GM19025 (cell line): Measurements from ENCODE around the gene FAM227B.
"Not testable (repeated sequence)": the region's sequence is repeated elsewhere in the genome, so short reads cannot be mapped to it uniquely, and the experiment has no call there.

Source experiments
- ATAC-seq: cut with Tn5 transposase; IDR thresholded peaks from one replicate; pipeline ENCODE4 v1.9.1; 2021; ENCODE audit warnings: mild to moderate bottlenecking, low read depth, moderate library complexity; ENCODE audit not compliant: unreplicated experiment

FAM227B gene

DNA sequence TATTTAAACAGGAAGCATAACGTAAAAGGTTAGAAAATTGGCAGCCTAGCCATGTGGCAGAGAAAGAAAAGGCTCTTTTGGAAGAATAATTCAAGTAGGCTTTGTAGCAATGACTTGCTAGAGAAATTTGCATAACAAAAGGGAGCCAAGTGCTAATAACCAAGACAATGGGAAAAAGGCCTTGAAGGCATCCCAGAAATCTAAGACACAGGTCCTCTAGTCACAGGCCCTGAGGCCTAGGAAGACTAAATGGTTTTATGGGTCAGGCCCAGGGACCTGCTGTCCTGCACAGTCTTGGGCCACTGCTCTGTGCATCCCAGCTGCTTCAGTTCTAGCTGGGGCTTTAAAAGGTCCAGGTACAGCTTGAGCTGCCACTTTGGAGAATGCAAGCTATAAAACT, 119.0 kb downstream of the FAM227B start:
- no peak for ATAC-seq

DNA sequence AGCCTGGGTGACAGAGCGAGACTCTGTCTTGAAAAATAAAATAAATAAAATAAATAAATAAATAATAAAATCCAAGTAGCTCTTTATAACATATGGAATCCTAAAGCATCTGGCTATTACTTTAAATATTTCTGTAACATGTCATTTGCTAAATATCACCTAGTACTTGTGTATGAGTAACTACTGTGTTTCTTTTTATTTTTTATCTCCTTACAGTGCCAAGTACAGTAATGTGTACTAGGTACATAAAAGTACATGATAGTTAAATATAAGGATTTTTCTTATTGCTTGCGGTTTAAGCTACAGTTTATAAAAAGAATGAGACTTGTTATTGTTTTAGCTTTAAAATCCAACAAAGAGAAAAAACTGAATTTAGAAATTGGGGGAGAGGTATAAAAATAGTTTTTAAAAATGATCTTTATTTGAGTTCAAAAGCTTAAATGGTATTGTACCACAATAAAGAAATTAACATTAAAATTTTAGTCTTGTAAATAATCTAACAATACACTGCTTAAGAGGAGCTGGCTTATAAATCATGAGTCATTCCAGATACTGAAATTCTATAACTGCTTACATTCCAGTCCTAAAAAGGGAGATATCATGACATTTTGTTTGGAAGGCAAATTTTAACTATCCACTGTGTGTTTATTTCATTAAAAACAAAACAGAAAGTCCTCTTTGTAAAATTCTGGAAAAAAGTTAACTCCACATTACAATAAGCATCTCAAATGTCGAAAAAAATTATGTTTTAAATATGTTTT, 124.4 kb downstream of the FAM227B start:
- no peak for ATAC-seq

DNA sequence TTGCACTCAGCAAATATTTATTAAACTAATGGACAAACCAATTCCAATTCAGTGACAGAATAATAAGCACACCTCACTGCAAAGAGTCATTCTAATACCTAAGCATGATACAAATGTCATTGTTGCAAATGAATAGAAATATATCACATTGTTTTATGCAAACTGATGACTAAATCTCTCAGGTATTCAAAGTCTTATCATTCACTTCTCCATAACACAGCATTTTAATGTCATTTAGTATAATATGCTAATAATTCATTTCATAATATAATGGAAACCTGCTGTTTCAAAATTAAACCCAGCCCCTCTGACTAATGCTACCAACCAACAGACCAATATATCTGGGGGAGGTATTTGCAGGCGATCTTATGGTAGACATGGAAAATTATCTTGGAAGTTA, 125.8 kb downstream of the FAM227B start:
- no peak for ATAC-seq

DNA sequence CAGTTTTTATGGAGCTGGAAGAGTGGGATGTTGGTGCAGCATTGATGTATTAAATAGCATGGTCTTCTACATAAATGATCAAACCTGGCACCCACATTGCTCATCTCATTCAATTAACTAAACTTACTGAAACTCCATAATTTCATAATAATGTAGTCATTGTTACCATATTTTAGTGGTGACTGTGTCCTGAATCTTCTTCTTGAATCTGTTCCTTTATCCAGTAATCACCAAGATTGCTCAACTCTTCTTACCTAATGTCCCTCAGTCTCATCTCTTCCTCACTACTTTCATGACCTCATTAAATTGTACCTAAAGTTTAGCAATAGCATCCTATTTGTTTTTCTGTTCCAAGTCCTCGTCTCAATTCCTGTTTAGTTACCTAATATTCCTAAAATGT, 127.8 kb downstream of the FAM227B start:
- ATAC-seq = no peak

DNA sequence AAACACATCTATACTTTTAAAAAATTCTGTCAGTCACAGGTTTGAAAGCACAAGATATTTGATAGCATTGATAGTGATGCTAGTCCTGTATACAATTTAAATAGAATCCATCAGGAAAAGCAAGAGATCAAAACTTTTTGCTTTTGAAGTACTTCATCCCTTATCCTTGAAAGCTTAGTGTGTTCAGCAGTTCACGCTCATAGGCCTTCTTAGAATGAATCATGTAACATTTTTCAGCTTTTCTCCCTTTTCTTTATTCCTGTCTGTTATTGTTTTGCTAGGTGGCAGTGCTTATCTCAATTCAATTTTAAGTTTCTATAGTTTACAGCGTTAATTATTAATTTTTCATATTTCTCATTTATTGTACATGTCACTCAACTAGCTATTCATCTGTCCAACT, 128.5 kb downstream of the FAM227B start:
- ATAC-seq = no peak

DNA sequence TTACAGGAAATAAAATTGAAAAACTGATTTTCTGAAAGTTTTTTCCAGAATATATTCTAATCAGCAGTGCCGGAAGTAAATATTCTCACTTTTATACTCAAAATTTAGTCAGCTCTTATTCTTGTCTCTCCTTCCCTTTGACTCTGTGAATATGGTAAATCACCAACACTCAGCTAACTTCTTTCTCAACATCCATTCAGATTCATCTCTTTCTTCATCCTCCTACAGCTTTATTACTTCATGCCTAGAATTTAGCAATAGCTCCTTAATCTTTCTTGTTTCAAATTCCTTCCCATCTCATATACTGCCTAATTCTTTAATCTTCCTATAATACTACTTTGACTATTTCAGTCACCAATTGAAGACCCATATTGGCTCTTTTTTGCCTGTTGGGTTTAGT, 129.7 kb downstream of the FAM227B start:
- ATAC-seq = no peak

DNA sequence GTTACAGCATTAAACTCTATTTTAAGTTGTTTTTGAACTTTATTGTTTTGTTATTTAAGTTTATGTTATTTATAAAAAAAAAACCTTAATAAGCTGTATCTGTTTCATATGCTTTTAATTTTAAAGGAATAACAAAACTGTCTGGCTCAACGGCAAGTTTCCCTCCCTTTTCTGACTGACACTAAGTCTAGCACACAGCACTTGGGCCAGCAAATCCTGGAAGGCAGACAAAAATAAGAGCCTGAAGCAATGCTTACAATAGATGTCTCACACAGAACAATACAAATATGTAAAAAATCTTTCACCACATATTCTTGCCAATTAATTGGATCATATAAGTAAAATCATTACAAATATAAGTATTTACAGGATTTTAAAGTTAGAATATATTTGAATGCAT, 135.2 kb downstream of the FAM227B start:
- ATAC-seq = not testable (repeated sequence)

DNA sequence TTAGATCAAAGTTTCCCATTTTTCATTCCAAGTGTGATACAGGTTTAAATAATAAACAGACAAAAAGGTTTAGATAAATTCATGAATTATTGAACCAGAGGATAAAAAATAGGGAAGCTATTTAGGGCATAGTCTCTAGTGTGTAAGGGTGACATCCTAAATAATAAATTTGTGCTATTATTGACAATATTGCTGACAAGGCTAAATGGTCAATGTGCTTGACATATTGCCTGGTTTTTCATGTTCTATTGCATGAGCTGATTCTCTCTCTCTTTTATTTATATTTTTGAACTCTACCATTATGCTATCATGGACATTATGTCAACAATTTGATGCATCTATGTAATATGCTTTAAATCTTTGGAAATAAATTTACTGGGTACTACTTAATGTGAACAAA, 141.6 kb downstream of the FAM227B start:
- ATAC-seq = not testable (repeated sequence)

DNA sequence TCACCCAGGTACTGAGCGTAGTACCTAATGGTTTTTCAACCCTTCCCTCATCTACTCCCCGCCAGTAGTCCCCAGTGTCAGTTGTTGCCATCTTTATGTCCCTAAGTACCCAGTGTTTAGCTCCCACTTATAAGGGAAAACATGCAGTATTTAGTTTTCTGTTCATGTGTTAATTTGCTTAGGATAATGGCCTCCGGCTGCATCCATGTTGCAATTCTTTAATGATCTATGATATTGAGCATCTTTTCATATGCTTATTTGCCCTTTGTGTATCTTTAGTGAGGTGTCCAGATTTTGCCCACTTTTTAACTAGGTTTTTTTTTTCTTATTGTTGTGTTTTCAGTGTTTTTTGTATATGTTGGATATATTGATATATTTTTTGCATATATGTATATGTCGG, 142.6 kb downstream of the FAM227B start:
- ATAC-seq = not testable (repeated sequence)

DNA sequence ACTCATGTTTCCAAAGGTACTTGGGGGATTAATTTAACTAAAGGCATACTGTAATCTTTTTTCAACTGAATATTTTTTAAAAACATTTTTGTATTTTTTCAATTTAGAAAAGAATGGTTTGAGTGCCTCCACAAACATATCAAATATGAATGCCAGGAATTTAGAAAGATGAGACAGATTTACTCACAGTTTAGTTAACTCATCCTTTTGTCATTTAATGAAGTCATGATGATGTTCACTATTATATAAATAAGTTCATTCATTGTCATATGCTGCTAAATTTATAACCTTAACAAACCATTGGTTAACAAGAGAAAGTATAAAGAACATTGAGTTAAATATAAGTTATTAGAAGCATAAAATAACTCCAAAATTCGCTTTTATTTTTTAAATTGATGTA, 147.6 kb downstream of the FAM227B start:
- ATAC-seq = no peak

DNA sequence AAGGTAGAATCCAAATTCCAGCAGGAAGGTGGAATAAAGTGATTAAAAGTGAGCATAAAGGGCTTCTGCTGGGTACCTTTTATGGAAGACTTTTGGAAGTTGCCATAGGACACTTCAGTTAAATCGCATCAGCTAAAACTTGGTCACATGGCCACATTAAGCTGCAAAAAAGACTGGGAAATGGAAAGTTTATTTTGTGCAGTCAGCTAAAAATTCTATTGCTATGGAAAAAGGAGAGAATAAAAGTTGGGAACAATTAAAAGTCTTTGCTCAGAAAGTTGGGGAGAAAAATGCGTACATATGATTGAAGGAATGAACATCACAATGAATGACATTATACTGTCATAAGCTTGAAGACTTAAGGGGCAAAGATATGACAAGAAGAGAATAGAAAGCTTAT, 148.3 kb downstream of the FAM227B start:
- no peak for ATAC-seq

DNA sequence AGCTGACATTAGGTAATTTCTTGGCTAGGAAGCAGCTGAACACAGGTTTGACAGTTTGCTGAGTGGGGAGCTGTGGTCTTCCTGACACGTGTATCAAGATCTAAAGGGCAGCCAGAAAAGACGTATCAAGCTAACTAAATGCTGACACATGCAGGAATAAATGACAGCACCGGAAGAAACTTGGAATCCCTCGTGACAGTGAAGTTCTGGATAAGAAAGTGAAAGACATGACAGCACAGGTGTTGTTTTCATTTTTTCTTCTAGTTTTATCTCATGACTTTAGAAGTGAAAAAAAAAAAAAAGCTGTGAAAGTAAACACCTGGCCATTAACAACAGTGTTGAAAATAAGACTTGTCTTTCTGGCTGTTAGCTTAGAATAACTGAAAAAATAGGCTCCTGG, 148.9 kb downstream of the FAM227B start:
- ATAC-seq = peak; percentile 84

DNA sequence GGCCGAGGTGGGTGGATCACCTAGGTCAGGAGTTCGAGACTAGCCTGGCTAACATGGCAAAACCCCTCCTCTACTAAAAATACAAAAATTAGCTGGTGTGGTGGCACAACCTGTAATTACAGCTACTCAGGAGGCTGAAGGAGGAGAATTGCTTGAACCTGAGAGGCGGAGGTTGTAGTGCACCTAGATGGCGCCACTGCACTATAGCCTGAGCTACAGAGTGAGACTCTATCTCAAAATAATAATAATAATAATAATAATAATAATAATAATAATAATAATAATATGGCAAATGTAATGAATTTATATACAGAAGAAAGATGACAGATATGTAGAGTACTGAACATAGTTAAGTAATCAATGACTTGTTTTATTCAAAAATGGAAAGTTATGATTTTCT, 149.4 kb downstream of the FAM227B start:
- ATAC-seq = not testable (repeated sequence)

DNA sequence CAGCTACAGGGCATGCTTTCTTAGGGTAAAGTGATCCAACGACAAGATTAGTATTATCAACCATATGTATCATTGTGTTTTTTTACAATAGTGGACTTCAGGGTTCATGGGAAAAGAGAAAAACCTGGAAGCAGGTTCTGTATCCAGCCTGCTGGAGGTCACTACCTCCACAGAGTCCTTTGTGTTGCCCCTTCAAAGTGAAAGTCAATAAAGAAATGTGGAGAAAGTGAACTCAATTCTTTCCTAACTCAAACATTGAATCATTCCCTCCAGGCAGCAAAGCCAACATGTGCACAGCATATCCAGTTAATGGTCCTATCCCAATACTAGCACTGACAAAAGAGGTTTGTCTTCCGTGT, 152.2 kb downstream of the FAM227B start:
- ATAC-seq = no peak

DNA sequence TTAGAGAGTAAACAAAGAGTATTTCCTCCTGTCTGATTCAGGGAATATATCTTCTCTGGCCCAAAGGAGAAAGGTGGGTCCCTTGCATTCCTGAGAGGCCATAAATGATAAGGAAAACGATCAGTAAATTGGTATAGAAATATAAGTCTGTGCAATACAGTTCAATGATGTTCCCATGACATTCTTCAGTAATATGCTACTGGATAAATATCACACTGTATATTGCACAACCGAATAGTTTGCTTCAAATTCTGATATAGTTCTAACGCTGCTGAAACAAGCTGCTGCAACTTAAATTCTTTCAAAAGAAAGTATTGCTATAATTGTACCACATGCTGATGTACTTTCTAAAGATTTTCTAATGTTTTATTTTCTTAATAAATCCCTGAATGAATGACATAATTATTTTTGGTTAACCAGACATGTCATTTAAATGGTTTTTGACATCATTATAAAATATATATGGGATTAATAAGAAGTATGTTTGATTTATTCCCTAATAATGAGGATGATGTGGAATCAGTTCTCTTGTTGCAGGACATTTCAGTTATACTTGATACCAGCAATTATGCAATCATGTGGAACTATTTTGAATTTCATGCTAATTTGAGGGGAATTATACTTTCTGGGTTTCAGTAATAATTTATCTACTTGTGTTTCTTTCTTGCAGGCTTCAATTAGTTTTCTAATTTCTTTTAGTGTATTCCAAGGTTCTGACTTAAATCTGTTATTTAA, 152.7 kb downstream of the FAM227B start:
- no peak for ATAC-seq

DNA sequence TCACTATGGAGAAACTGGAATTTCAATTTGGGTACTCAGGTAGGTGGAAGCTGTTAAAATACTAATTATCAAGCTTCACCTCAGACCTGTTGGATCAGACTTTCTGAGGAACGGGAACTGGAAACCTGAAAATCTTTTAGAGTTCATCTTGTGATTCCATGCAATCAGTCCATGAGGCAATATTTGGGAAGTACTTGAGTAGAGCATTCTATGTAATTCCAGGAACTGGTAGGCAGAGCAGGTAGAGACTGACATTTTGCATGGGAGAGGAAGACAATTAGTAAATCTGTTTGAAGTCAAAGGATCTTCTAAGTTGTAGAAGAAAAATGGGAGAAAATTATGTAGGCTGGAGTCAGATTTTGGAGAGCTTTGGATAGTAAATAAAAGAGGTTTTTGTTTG, 154.5 kb downstream of the FAM227B start:
- ATAC-seq = no peak

DNA sequence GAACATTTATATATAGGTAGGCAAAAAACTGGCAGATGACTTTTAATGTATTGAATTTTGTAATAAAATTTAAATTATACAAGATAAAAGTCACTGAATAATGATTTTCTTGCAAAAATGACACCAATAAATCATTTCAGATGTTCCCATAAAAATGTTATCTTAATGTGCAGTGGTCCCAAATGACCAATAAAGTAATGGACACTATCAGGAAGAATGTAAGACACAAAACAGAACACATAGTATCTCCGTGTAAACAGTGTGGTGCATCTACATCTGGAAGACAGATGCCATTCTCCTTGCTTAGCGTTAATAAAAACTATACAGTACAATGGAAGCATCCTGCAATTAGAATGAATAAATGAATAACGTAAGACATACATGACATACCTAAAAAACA, 156.1 kb downstream of the FAM227B start:
- no peak for ATAC-seq

DNA sequence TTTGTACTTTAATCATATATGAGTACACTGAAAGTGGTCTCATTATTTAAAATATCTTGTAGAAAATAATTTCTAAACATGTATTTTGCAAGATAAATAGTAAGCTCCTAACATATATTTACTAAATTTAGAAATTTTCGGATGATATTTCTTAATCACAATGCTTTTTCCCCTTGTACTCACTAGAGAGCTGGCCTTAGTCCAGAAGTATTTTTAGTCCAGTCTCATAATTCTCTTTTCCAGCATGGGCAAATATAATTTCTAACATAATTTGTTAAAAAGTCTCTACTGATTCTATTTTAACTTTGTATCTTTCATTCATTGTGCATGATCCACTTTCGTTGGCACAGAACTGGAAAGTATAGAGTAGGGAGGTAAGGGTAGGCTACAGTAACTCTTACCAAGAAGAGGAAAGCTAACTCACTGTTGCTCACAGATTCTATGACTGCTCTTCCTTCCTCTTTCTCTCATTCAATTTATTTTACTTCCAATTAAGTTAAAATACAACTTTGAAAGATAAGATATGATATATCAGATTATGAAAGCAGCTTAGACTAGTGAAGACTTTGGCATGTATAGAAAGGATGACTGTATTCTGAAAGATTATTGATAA, 158.3 kb downstream of the FAM227B start:
- ATAC-seq = no peak

DNA sequence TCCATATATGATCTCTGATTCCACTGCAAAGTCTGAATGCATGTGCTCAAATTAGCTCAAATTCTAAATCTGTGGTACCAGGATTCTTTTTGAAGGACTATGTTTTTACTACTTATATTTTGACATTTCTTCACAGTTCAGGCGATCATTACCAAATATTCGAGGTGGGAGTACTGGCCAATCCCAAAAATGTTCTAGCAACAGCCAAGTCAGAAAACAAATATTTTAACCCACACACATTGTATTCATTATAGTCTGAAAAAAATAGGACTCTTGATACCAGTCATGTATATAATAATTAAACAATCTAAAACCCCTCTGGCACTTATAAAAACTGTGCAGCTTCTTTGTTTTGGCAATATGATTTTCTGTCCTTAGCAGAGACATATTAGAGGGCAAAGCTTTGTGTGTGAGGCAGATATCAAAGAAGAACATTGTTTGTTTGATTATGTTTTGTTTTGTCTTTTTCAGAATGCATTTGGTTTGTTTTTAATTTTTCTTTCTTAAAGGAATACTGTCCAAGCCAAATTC, 160.1 kb downstream of the FAM227B start:
- no peak for ATAC-seq

DNA sequence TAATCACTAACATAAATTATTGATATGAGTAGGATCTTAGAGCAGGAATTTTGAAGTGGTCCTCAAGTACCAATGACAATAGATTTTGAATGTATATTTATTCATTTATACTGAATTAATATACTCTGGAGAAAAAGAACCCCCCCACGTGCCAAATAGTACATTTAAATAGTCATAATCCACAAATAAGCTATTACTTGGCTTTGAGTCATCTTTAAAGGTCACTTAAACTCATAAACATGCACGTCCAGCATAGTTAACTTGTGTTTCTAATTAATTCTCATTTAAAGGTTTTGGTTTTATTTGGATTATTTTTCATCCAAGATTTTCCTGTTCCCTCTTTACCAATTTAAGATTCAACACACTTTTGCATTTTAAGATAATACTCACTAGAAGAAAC, 162.5 kb downstream of the FAM227B start:
- ATAC-seq = no peak

DNA sequence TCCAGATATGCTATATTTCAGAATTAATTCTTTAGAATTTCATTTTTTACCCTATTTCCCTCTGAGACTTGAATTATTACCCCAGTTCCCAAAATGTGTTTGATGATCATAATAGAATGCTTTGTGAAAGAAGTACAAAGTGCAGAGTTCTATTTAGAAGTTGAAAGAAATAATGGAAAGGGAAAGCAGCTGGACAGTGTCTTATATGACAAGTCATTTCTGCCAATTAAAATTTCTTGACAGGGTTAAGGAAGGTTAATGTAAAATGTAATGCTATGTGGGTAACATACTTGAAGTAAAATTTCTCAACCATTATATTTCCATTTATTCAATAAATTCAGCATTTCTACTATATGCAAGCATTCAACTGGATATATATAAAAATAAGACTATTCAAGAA, 164.5 kb downstream of the FAM227B start:
- no peak for ATAC-seq

DNA sequence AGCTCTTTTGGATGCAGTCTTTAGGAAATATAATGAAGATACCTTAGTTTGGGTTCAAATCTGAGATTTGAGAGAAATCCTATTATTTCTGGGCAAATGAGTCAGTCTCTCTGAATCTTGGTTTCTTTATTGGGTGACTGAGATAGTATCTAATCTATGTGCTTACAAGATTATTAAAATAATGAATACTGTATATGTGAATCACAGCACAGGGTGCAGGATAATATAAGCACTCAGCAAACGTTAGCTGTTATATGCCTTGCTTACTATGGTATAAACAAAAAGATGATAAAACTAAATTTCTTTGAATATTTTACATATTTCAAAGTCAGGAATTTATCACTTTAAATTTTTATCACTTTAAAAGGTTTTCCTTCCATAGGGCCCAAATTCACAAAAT, 168.0 kb downstream of the FAM227B start:
- no peak for ATAC-seq
